ENCODE results near the gene NPAS3.

The NPAS3 gene

DNA sequence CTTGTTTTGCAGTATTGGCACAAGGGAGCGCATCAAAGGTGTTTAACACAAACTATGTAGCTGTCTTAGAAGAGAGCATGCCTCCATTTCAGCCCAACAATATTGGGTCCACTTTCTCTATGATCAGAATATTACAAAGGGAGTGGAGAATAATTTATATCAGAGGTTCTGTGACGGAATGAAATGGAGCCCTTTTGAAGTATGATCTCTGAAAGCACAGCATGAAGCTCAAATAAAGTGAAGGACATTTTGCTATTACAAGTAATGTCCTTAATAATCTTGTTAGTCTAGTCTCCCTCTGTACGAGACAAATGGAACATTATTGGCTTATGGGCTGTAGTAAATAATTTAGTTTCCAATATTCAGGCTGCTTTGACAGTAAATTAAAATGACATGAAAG, 302.7 kb downstream of the NPAS3 start:
- no peak for DNase-seq (ENCODE audit: extremely low read depth in 1 of 2, low read depth in 1 of 2)

DNA sequence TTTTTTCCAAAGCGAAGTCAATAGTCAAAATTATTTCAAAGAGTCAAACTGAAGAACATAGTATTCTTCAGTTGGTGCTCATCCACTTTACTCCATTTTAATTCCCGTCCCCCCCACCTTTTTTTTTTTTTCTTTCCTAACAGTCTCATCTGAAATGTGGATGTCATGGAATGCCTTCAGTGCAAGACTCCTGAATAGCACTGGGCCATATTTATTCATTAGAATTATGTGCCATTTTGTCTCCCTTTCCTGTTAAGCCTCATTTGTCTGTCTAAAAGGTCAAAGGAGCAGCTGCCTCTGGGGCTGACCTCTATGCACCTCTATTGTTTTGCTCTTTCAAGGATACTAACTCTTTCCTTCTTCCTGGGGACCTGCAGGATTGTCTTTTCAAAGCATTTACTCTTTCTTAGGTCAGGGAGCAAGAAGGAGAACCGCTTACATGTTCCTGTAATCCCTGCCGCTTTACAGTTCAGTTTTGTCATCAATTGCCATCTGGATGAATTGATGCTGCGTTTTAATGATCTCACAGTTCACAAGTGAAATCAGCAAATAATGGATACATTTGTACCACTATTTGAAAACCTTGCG, 310.6 kb downstream of the NPAS3 start:
- no peak for DNase-seq (ENCODE audit: extremely low read depth in 1 of 2, low read depth in 1 of 2)

GRCh38 chr14:33250963-33251362, 312.3 kb downstream of the NPAS3 start:
- no peak for DNase-seq (ENCODE audit: extremely low read depth in 1 of 2, low read depth in 1 of 2)

DNA sequence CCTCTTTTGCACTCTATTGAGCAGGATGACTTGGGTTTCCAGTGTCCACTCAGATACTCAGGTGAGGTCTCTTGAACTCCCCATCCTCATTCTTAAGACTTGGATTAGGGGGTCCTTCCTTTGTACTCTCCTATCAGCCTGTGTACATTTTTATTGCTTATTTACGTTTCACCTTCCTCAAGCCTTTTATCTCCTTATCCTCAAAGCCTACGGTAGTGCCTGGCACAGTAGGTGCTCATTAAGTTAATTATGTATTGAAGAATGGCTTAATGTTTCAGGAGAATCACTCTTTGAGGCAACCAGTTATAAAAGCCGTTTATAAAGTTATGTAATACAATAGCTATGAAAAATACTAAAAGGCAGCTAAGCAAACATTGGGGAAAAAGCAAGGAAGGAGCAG, 315.7 kb downstream of the NPAS3 start:
- no peak for DNase-seq (ENCODE audit: extremely low read depth in 1 of 2, low read depth in 1 of 2)

DNA sequence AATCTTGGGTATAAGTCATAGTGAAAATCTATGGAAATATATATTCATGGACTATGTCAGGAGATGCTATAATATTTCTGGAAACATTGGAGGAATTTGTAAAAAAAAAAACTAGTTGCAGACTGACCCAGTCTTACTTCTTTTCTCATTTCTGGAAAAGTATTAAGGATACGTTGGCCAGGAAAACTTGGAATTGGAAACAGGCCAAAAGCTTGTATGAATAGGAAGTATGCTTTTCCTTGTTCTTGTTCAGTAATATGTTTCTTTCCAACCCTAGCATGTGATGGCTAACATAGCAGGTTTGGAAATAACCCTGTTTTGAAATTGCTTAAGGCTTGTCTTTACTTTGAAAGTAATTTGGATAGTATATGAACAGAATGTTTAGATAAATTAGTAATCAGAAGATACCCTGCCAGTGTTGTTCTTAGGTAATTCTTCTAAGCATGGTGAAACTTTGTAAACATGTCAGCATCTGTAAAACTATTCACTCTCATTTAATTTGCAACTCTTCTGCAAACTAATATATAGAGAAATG, 316.2 kb downstream of the NPAS3 start:
- no peak for DNase-seq (ENCODE audit: extremely low read depth in 1 of 2, low read depth in 1 of 2)

- no peak for DNase-seq (ENCODE audit: extremely low read depth in 1 of 2, low read depth in 1 of 2)
Observed at GRCh38 chr14:33257796-33258195, 319.1 kb downstream of the NPAS3 start.

DNA sequence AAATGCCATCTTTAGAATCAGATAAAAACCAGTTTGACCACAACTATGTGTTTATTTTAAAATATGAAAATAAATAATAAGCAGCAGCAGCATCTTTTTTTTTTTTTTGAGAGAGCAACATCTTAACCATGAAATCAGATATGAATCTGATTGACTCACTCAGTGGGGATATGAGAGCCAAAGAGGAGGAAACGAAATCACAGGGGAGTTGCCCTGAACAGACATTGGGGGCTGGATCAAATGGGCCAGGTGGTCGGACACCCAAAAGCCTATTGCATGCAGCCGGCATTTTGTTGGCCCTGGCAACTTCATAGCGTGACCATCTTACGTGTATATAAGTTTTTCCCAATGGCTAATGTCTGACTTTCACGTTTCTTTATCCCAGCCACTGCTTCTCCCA, 321.1 kb downstream of the NPAS3 start:
- no peak for DNase-seq (ENCODE audit: extremely low read depth in 1 of 2, low read depth in 1 of 2)

DNA sequence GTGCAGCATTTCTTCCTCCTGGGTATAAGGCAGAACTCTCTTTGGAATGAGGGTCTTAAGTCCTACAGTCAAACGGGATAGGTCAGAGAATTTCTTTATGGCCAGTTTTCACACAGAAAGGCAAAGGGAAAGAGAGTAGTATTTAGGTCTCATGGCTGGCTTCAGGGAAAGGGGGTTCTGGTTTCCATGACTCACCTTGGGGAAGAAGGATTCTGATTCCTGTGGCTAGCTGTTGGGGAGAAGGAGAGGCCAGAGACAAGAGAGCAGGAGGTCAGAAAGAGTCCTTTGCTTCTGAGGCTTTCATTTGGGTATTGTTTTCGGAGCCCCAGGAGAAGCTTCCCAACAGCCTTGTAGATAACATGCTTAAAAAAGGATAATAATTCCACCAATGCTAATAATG, 332.5 kb downstream of the NPAS3 start:
- DNase-seq (ENCODE audit: extremely low read depth in 1 of 2, low read depth in 1 of 2): no peak

GRCh38 chr14:33271891-33272290, 333.2 kb downstream of the NPAS3 start:
- DNase-seq (ENCODE audit: extremely low read depth in 1 of 2, low read depth in 1 of 2): no peak

DNA sequence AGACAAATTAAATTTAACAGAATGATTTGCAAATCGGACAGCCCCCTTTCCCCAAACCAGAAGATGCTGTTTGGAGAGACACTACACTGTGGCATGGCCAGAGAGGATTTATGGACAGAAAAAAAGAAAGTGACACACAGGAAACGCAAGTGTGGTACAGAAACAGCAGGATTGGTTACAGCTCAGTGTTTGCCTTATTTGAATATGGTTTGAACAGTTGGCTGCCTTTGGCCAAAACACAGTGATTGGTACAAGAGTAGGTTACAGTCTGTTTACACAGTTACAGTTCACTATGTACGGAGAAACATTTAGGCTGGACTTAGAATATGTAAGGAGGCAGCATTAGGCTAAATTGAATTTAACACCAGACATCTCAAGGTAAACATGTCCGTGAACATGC, 335.3 kb downstream of the NPAS3 start:
- no peak for DNase-seq (ENCODE audit: extremely low read depth in 1 of 2, low read depth in 1 of 2)

GRCh38 chr14:33275879-33276278, 337.2 kb downstream of the NPAS3 start:
- DNase-seq (ENCODE audit: extremely low read depth in 1 of 2, low read depth in 1 of 2): no peak

GRCh38 chr14:33279865-33280264, 341.2 kb downstream of the NPAS3 start:
- no peak for DNase-seq (ENCODE audit: extremely low read depth in 1 of 2, low read depth in 1 of 2)

- no peak for DNase-seq (ENCODE audit: extremely low read depth in 1 of 2, low read depth in 1 of 2)
Observed at GRCh38 chr14:33280646-33281045, 342.0 kb downstream of the NPAS3 start.

GRCh38 chr14:33282331-33283230, 343.9 kb downstream of the NPAS3 start:
- no peak for DNase-seq (ENCODE audit: extremely low read depth in 1 of 2, low read depth in 1 of 2)

- no peak for DNase-seq (ENCODE audit: extremely low read depth in 1 of 2, low read depth in 1 of 2)
Observed at GRCh38 chr14:33285902-33286700, 347.4 kb downstream of the NPAS3 start.

DNA sequence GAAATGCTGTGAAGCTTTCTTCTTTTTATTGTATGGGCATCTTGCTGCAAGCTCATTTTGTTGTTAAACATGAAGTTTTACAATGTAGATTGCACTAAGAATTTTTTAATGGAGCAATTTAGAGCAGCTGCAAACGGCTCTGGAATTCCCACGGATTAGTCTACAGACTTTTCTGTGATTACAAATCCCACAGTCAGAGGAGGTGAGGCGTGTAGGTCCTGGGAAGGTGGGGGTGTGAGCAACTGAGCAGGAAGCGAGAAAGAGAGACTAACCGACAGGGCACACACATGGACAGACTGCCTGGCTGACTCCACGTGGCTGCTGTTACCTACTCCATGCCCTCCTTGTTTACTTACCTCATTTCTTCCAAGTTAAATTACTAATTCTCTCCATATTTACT, 348.5 kb downstream of the NPAS3 start:
- no peak for DNase-seq (ENCODE audit: extremely low read depth in 1 of 2, low read depth in 1 of 2)

GRCh38 chr14:33290641-33291040, 352.0 kb downstream of the NPAS3 start:
- no peak for DNase-seq (ENCODE audit: extremely low read depth in 1 of 2, low read depth in 1 of 2)

DNA sequence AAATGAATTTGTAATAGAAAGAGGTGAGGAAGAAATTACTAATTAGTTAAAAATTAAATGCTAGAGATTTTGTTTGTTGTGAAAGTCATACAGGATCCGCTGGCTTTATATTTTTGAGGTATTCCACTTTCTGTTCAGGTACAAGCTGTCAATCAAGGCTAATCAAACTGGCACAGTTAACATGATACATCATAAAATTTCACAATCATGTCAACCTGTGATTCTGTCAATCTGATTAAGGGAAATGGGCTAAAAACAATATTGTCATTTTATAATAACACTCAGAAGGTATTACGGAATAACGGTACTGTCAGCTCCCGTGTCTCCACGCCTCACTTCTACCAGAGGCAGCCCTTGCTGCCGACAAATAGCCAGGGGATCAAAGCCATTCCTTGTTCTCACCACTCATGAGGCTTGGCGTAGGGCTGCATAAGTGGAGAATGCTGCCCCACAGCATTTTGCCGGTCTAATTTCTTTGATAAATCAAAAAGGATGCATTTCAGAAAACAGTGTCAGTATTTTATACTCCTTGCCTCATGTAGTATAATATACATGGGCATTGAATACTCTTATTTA, 352.9 kb downstream of the NPAS3 start:
- no peak for DNase-seq (ENCODE audit: extremely low read depth in 1 of 2, low read depth in 1 of 2)

DNA sequence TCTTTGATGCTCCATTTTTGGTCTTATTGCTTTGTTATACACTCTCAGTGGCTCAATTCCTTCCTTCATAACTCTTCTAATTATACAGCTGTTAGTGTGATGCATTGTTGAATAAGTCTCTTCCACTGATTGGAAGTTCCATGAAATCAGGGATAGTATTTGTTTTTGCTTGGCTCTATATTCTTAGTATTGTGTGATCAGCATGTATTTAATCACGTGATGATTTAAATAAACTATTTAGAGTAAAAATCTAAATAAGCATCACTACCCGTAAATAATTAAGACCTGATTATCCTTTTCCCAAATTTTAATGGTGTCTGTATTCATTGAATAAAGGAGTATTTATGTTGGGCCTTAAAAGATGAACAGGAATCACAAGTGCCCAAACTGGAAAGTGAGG, 355.7 kb downstream of the NPAS3 start:
- no peak for DNase-seq (ENCODE audit: extremely low read depth in 1 of 2, low read depth in 1 of 2)

GRCh38 chr14:33297565-33297964, 358.9 kb downstream of the NPAS3 start:
- DNase-seq (ENCODE audit: extremely low read depth in 1 of 2, low read depth in 1 of 2): no peak

DNA sequence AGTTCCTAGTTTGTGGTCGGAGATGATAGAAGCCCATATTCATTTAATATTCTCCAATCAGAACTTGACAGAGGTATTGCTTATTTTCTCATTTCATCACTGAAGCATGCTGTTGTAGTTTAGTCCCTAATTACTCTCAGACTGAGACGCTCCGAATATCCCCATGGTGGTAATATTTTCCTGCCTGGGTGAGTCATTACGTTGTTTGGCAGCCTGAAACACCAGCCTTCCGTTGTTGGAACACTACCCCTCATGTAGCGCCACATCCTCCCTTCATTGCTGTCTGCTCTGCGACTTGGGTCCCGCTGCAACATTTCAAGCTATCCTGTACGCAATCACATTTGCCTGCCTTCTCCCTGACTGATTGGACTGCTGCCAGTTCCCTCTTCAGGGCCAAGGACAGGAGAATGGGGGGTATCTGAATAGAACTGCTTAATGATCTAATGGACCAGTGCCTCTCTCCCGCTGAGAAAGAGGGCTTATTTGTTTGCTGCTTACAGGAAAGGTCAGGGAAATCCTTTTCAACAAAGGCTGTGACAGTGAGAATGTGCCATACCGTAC, 369.1 kb downstream of the NPAS3 start:
- DNase-seq (ENCODE audit: extremely low read depth in 1 of 2, low read depth in 1 of 2): no peak
